K562 (cell line): ENCODE measurements around the gene IQUB. TPM values are rescaled to one million over a fixed set of nuclear protein-coding genes. Genes with fewer than 3 reads are reported as not detected.

ENCODE experiments used
- DACH1 ChIP-seq: fragments of 450-650 bp; IDR thresholded peaks from 2 replicates; pipeline ENCODE4 v1.6.1; 2018; ENCODE audit not compliant: partially characterized antibody
- E2F3 ChIP-seq: fragments of 250-450 bp; sonication (Bioruptor Pico); IDR thresholded peaks from 2 replicates; pipeline ENCODE4 v1.4.0; 2020; ENCODE audit warnings: mild to moderate bottlenecking
- ELF1 ChIP-seq: fragments of 200-800 bp; sonication (Bioruptor generic); IDR thresholded peaks from 2 replicates; pipeline ENCODE4 v1.6.1; 2016; ENCODE audit warnings: missing genetic modification characterization, missing compliant biosample characterization
- FIP1L1 ChIP-seq: fragments of 200-400 bp; formaldehyde crosslinking; IDR thresholded peaks from 2 replicates; pipeline ENCODE4 v1.6.1; 2018; ENCODE audit warnings: mild to moderate bottlenecking, low read depth, low read length; ENCODE audit not compliant: poor library complexity, severe bottlenecking
- HMGXB4 ChIP-seq: sonication (generic); formaldehyde crosslinking; IDR thresholded peaks from 2 replicates; pipeline ENCODE4 v1.8.1; 2023; ENCODE audit warnings: mild to moderate bottlenecking, missing genetic modification reagents
- IRF9 ChIP-seq: fragments of 450-650 bp; IDR thresholded peaks from 2 replicates; pipeline ENCODE4 v1.6.1; 2016; ENCODE audit warnings: missing biosample characterization, missing genetic modification characterization
- RAD21 ChIP-seq, 2 experiments: fragments of 250-450 bp in 1 of 2; fragments of 450-650 bp in 1 of 2; sonication (Bioruptor Pico) in 1 of 2; formaldehyde crosslinking in 1 of 2; IDR thresholded peaks in 1 of 2; conservative IDR thresholded peaks in 1 of 2; 2 replicates each; pipeline versions ENCODE4 v1.4.0 to v1.8.0; 2020 to 2022; ENCODE audit warnings: mild to moderate bottlenecking in 2 of 2, moderate library complexity in 1 of 2
- ZBTB2 ChIP-seq: fragments of 450-650 bp; IDR thresholded peaks from 2 replicates; pipeline ENCODE4 v1.6.1; 2016; ENCODE audit warnings: antibody characterized with exemption
- ZNF668 ChIP-seq: fragments of 250-450 bp; sonication (Bioruptor Pico); IDR thresholded peaks from 2 replicates; pipeline ENCODE4 v1.8.0; 2022; ENCODE audit warnings: mild to moderate bottlenecking, inconsistent platforms
- polyA plus RNA-seq, 8 experiments: library from polyadenylated mRNA; depleted of rRNA in 4 of 8; stranded (reverse) in 5 of 8; unstranded in 3 of 8; fragments of >200 nt; fragmentation: Nextera tagmentation in 2 of 8; fragmentation: Illumina TruSeq in 1 of 8; extraction: Ambion mirVana in 2 of 8; extraction: Trizol in 1 of 8; gene quantifications; 2 replicates each; pipeline versions ENCODE4 v1.2.1 to v1.2.3, GENCODE V29; 2011 to 2014; ENCODE audit warnings: inconsistent platforms in 1 of 8, missing spikeins in 1 of 8
- total RNA-seq, 7 experiments: library from RNA; depleted of rRNA in 6 of 7; stranded (reverse); fragments of >200 nt in 6 of 7; fragmentation: Illumina TruSeq in 2 of 7; extraction: Trizol in 2 of 7; gene quantifications; 2 replicates each; pipeline versions ENCODE4 v1.2.1 to v1.2.3, GENCODE V29; 2011 to 2021; ENCODE audit warnings: low replicate concordance in 1 of 7
- TF ChIP-seq, protein P1 (sequence below): fragments of 150-350 bp; conservative IDR thresholded peaks from 2 replicates; pipeline ENCODE4 v1.6.1; 2014; ENCODE audit warnings: low read length
- TF ChIP-seq, protein P2 (sequence below): fragments of 450-650 bp; formaldehyde crosslinking; IDR thresholded peaks from 2 replicates; pipeline ENCODE4 v1.4.0; 2022; ENCODE audit warnings: missing genetic modification characterization
- TF ChIP-seq, protein P3 (sequence below): fragments of 250-450 bp; sonication (Bioruptor Pico); IDR thresholded peaks from 2 replicates; pipeline ENCODE4 v1.5.0; 2022; ENCODE audit warnings: mild to moderate bottlenecking
- TF ChIP-seq, protein P4 (sequence below): fragments of 250-450 bp; sonication (Bioruptor Pico); IDR thresholded peaks from 2 replicates; pipeline ENCODE4 v1.9.0; 2021; ENCODE audit warnings: mild to moderate bottlenecking

The IQUB gene
- total and polyA plus RNA-seq, 9 of the 15 experiments (the other 6 are each of a cell fraction or from before 2014, with no cell fraction given): 0.62 to 2.6 (median 1.4) TPM

DNA sequence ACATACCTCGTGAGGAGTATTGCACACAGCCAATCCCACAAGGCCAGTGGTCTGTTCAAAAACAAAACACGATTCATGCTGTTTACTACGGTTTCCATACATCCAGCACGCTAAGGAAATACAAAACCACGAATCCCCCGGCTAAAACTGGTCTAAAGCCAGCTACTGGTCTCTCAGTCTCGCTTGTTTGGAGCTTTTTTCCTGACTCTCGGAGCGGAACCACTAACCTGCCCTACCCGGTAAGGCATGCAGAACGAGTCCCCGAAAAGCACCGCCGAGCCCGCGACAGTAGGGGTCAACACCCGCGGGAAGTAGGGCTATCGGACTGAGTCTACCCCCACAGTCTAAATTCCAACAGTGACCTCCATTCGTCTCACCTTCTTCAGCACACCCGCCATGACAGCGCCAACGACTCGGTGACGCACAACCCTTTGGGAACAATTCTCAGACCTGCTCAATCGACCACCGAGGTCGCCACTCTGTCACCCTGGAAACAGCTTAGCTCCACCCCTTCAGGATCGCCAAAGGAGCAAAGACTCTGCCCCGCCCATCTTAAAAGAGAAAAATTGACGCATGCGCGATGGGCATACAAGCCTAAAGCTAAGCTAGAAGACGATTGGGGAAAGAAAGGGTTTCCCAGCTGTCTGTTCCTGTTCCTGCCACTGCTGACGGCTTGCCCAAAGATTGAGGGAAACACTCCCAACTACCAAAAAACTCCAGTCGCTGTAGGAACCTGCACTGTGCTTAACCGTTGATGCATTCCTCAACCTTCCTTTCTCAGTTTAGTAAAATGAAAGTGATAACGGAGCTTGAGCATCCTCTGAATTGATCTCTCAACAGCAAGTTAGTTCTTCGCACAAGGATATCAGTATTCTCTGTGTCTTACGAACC is 23.2 kb upstream of the IQUB start, which contains the start of gene NDUFA5 (continued):
- no peak for TF ChIP-seq FIP1L1
- TF ChIP-seq, protein P1, sequence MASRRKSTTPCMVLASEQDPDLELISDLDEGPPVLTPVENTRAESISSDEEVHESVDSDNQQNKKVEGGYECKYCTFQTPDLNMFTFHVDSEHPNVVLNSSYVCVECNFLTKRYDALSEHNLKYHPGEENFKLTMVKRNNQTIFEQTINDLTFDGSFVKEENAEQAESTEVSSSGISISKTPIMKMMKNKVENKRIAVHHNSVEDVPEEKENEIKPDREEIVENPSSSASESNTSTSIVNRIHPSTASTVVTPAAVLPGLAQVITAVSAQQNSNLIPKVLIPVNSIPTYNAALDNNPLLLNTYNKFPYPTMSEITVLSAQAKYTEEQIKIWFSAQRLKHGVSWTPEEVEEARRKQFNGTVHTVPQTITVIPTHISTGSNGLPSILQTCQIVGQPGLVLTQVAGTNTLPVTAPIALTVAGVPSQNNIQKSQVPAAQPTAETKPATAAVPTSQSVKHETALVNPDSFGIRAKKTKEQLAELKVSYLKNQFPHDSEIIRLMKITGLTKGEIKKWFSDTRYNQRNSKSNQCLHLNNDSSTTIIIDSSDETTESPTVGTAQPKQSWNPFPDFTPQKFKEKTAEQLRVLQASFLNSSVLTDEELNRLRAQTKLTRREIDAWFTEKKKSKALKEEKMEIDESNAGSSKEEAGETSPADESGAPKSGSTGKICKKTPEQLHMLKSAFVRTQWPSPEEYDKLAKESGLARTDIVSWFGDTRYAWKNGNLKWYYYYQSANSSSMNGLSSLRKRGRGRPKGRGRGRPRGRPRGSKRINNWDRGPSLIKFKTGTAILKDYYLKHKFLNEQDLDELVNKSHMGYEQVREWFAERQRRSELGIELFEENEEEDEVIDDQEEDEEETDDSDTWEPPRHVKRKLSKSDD: peak; percentile 87
- TF ChIP-seq ZBTB2: peak; percentile 94
- TF ChIP-seq, protein P2, sequence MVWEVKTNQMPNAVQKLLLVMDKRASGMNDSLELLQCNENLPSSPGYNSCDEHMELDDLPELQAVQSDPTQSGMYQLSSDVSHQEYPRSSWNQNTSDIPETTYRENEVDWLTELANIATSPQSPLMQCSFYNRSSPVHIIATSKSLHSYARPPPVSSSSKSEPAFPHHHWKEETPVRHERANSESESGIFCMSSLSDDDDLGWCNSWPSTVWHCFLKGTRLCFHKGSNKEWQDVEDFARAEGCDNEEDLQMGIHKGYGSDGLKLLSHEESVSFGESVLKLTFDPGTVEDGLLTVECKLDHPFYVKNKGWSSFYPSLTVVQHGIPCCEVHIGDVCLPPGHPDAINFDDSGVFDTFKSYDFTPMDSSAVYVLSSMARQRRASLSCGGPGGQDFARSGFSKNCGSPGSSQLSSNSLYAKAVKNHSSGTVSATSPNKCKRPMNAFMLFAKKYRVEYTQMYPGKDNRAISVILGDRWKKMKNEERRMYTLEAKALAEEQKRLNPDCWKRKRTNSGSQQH: no peak; the same call in 1 of the 2 replicates
- no peak for TF ChIP-seq E2F3 (CRISPR knock-in tag)
- TF ChIP-seq, protein P3, sequence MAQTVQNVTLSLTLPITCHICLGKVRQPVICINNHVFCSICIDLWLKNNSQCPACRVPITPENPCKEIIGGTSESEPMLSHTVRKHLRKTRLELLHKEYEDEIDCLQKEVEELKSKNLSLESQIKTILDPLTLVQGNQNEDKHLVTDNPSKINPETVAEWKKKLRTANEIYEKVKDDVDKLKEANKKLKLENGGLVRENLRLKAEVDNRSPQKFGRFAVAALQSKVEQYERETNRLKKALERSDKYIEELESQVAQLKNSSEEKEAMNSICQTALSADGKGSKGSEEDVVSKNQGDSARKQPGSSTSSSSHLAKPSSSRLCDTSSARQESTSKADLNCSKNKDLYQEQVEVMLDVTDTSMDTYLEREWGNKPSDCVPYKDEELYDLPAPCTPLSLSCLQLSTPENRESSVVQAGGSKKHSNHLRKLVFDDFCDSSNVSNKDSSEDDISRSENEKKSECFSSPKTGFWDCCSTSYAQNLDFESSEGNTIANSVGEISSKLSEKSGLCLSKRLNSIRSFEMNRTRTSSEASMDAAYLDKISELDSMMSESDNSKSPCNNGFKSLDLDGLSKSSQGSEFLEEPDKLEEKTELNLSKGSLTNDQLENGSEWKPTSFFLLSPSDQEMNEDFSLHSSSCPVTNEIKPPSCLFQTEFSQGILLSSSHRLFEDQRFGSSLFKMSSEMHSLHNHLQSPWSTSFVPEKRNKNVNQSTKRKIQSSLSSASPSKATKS: no peak
- TF ChIP-seq, protein P4, sequence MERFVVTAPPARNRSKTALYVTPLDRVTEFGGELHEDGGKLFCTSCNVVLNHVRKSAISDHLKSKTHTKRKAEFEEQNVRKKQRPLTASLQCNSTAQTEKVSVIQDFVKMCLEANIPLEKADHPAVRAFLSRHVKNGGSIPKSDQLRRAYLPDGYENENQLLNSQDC (CRISPR knock-in tag): no peak
- TF ChIP-seq ELF1 (tag): no peak
- no peak for TF ChIP-seq IRF9 (tag)
- TF ChIP-seq RAD21 (CRISPR knock-in tag; conservative IDR thresholded peaks at IDR 0.05 in 1 of 2, IDR thresholded peaks at IDR 0.05 in 1 of 2): no peak
- TF ChIP-seq HMGXB4: peak; percentile 89
- TF ChIP-seq ZNF668: no peak
- TF ChIP-seq DACH1: no peak
